ENCODE results near the gene TPRX1.
"Not testable (repeated sequence)": the region's sequence is repeated elsewhere in the genome, so short reads cannot be mapped to it uniquely, and the experiment has no call there.

The TPRX1 gene

GRCh38 chr19:47804451-47804850, at the start of gene TPRX1:
Gene TPRX1 (minus strand): TSS chr19:47804551. CDS start chr19:47804539, 12 bp downstream.
- not testable (repeated sequence) for H3K9me3 ChIP-seq (ENCODE audit: low read length); H3K4me3 ChIP-seq (ENCODE audit: low read length); H3K36me3 ChIP-seq (ENCODE audit: insufficient read depth, low read length); H3K4me1 ChIP-seq (ENCODE audit: insufficient read depth, low read length); H2AFZ ChIP-seq (ENCODE audit: low read depth, low read length); H3K27me3 ChIP-seq (ENCODE audit: insufficient read depth, low read length)

- no peak overlapping the region for H3K4me3 ChIP-seq (ENCODE audit: low read length)
- H2AFZ ChIP-seq (ENCODE audit: low read depth, low read length), result no peak overlapping the region
- no peaks in the 10 kb centered on the region for H3K36me3 ChIP-seq (ENCODE audit: insufficient read depth, low read length)
- no peaks in the 10 kb centered on the region for H3K4me1 ChIP-seq (ENCODE audit: insufficient read depth, low read length)
- H3K9me3 ChIP-seq (ENCODE audit: low read length), result no peaks in the 10 kb centered on the region
- peaks cover 22% of the 10 kb centered on the region for H3K27me3 ChIP-seq (ENCODE audit: insufficient read depth, low read length)
These were observed 48.7 kb upstream of the TPRX1 start for GRCh38 chr19:47853003-47853402.

GRCh38 chr19:47848823-47849473, 44.6 kb upstream of the TPRX1 start:
- Histone ChIP-seq H3K4me1 (ENCODE audit: insufficient read depth, low read length) (no peaks in the 10 kb centered on the region), H3K36me3 (ENCODE audit: insufficient read depth, low read length) (no peaks in the 10 kb centered on the region), H3K27me3 (ENCODE audit: insufficient read depth, low read length) (peaks cover 18% of the 10 kb centered on the region), H3K9me3 (ENCODE audit: low read length) (no peaks in the 10 kb centered on the region), H3K4me3 (ENCODE audit: low read length) (no peak overlapping the region), H2AFZ (ENCODE audit: low read depth, low read length) (no peak overlapping the region)

- peaks cover 18% of the 10 kb centered on the region for H3K27me3 ChIP-seq (ENCODE audit: insufficient read depth, low read length)
- no peaks in the 10 kb centered on the region for H3K9me3 ChIP-seq (ENCODE audit: low read length)
- H2AFZ ChIP-seq (ENCODE audit: low read depth, low read length), result no peak overlapping the region
- H3K4me3 ChIP-seq (ENCODE audit: low read length), result no peak overlapping the region
- H3K36me3 ChIP-seq (ENCODE audit: insufficient read depth, low read length), result no peaks in the 10 kb centered on the region
- H3K4me1 ChIP-seq (ENCODE audit: insufficient read depth, low read length), result no peaks in the 10 kb centered on the region
These were observed 44.1 kb upstream of the TPRX1 start for GRCh38 chr19:47848425-47848822.

GRCh38 chr19:47842941-47843340, 38.6 kb upstream of the TPRX1 start:
- peaks cover 14% of the 10 kb centered on the region for H3K27me3 ChIP-seq (ENCODE audit: insufficient read depth, low read length)
- no peak overlapping the region for H3K4me3 ChIP-seq (ENCODE audit: low read length)
- H3K36me3 ChIP-seq (ENCODE audit: insufficient read depth, low read length), result no peaks in the 10 kb centered on the region
- H3K4me1 ChIP-seq (ENCODE audit: insufficient read depth, low read length), result peaks cover 2% of the 10 kb centered on the region
- no peaks in the 10 kb centered on the region for H3K9me3 ChIP-seq (ENCODE audit: low read length)
- no peak overlapping the region for H2AFZ ChIP-seq (ENCODE audit: low read depth, low read length)

- Histone ChIP-seq H2AFZ (ENCODE audit: low read depth, low read length) (no peak overlapping the region), H3K27me3 (ENCODE audit: insufficient read depth, low read length) (peaks cover 14% of the 10 kb centered on the region), H3K36me3 (ENCODE audit: insufficient read depth, low read length) (no peaks in the 10 kb centered on the region), H3K4me1 (ENCODE audit: insufficient read depth, low read length) (peaks cover 2% of the 10 kb centered on the region), H3K4me3 (ENCODE audit: low read length) (no peak overlapping the region), H3K9me3 (ENCODE audit: low read length) (no peaks in the 10 kb centered on the region)
These were observed 35.6 kb upstream of the TPRX1 start for GRCh38 chr19:47839913-47840312.

GRCh38 chr19:47839411-47839810, 35.1 kb upstream of the TPRX1 start:
- no peaks in the 10 kb centered on the region for H3K9me3 ChIP-seq (ENCODE audit: low read length)

GRCh38 chr19:47836038-47836437, 31.7 kb upstream of the TPRX1 start:
- no peak overlapping the region for H2AFZ ChIP-seq (ENCODE audit: low read depth, low read length)
- H3K36me3 ChIP-seq (ENCODE audit: insufficient read depth, low read length), result no peaks in the 10 kb centered on the region
- peaks cover 2% of the 10 kb centered on the region for H3K4me1 ChIP-seq (ENCODE audit: insufficient read depth, low read length)
- no peak overlapping the region for H3K4me3 ChIP-seq (ENCODE audit: low read length)
- peaks cover 5% of the 10 kb centered on the region for H3K27me3 ChIP-seq (ENCODE audit: insufficient read depth, low read length)
- no peaks in the 10 kb centered on the region for H3K9me3 ChIP-seq (ENCODE audit: low read length)

More at GRCh38 chr19:47839411-47839810, 35.1 kb upstream of the TPRX1 start:
- Histone ChIP-seq H3K4me3 (ENCODE audit: low read length) (no peak overlapping the region), H3K4me1 (ENCODE audit: insufficient read depth, low read length) (peaks cover 2% of the 10 kb centered on the region), H3K36me3 (ENCODE audit: insufficient read depth, low read length) (no peaks in the 10 kb centered on the region), H3K27me3 (ENCODE audit: insufficient read depth, low read length) (peaks cover 14% of the 10 kb centered on the region), H2AFZ (ENCODE audit: low read depth, low read length) (no peak overlapping the region)

- Histone ChIP-seq H3K4me1 (ENCODE audit: insufficient read depth, low read length) (no peaks in the 10 kb centered on the region), H3K27me3 (ENCODE audit: insufficient read depth, low read length) (peaks cover 2% of the 10 kb centered on the region), H2AFZ (ENCODE audit: low read depth, low read length) (no peak overlapping the region), H3K9me3 (ENCODE audit: low read length) (no peaks in the 10 kb centered on the region), H3K4me3 (ENCODE audit: low read length) (no peak overlapping the region), H3K36me3 (ENCODE audit: insufficient read depth, low read length) (no peaks in the 10 kb centered on the region)
These were observed 28.4 kb upstream of the TPRX1 start for GRCh38 chr19:47832723-47833122.

GRCh38 chr19:47826800-47827199, 22.4 kb upstream of the TPRX1 start:
- no peaks in the 10 kb centered on the region for H3K4me1 ChIP-seq (ENCODE audit: insufficient read depth, low read length)
- H3K27me3 ChIP-seq (ENCODE audit: insufficient read depth, low read length), result peaks cover 7% of the 10 kb centered on the region
- no peak overlapping the region for H3K4me3 ChIP-seq (ENCODE audit: low read length)

GRCh38 chr19:47824396-47824795, 20.0 kb upstream of the TPRX1 start:
- Histone ChIP-seq H3K4me1 (ENCODE audit: insufficient read depth, low read length) (peaks cover 6% of the 10 kb centered on the region), H3K9me3 (ENCODE audit: low read length) (peaks cover 3% of the 10 kb centered on the region), H3K27me3 (ENCODE audit: insufficient read depth, low read length) (peaks cover 20% of the 10 kb centered on the region), H3K4me3 (ENCODE audit: low read length) (no peak overlapping the region), H3K36me3 (ENCODE audit: insufficient read depth, low read length) (no peaks in the 10 kb centered on the region), H2AFZ (ENCODE audit: low read depth, low read length) (no peak overlapping the region)

More at GRCh38 chr19:47826800-47827199, 22.4 kb upstream of the TPRX1 start:
- Histone ChIP-seq H3K36me3 (ENCODE audit: insufficient read depth, low read length) (no peaks in the 10 kb centered on the region), H2AFZ (ENCODE audit: low read depth, low read length) (no peak overlapping the region), H3K9me3 (ENCODE audit: low read length) (peaks cover 3% of the 10 kb centered on the region)

GRCh38 chr19:47821460-47822020, 17.2 kb upstream of the TPRX1 start, which contains the start of gene CRX:
Gene CRX (plus strand): TSS chr19:47821937. CDS start chr19:47834444, 12,507 bp downstream.
- Histone ChIP-seq H3K9me3 (ENCODE audit: low read length) (no peaks in the 10 kb centered on the region), H3K27me3 (ENCODE audit: insufficient read depth, low read length) (peaks cover 21% of the 10 kb centered on the region), H3K36me3 (ENCODE audit: insufficient read depth, low read length) (no peaks in the 10 kb centered on the region), H3K4me3 (ENCODE audit: low read length) (no peak within 1 kb of the TSS), H2AFZ (ENCODE audit: low read depth, low read length) (no peak within 1 kb of the TSS), H3K4me1 (ENCODE audit: insufficient read depth, low read length) (peaks cover 7% of the 10 kb centered on the region)

GRCh38 chr19:47820410-47820809, 16.1 kb upstream of the TPRX1 start:
- no peak overlapping the region for H2AFZ ChIP-seq (ENCODE audit: low read depth, low read length)
- peaks cover 7% of the 10 kb centered on the region for H3K4me1 ChIP-seq (ENCODE audit: insufficient read depth, low read length)
- no peaks in the 10 kb centered on the region for H3K36me3 ChIP-seq (ENCODE audit: insufficient read depth, low read length)
- no peaks in the 10 kb centered on the region for H3K9me3 ChIP-seq (ENCODE audit: low read length)
- no peak overlapping the region for H3K4me3 ChIP-seq (ENCODE audit: low read length)
- peaks cover 21% of the 10 kb centered on the region for H3K27me3 ChIP-seq (ENCODE audit: insufficient read depth, low read length)

All from neuron (in vitro differentiated cells).